Kasumi-1 (cell line): Measurements from ENCODE around the gene MRPS27.
"Not testable (repeated sequence)": the region's sequence is repeated elsewhere in the genome, so short reads cannot be mapped to it uniquely, and the experiment has no call there.

Source experiments
- DNase-seq, 2 experiments: peaks; one replicate each; lab custom pipeline; 2025; lab: John Stamatoyannopoulos, UW

Gene MRPS27

GRCh38 chr5:72202331-72202825, 117.7 kb downstream of the MRPS27 start:
- DNase-seq, result no peak

- no peak for DNase-seq
These were observed 120.4 kb downstream of the MRPS27 start for GRCh38 chr5:72199681-72200080.

GRCh38 chr5:72197393-72197792, 122.6 kb downstream of the MRPS27 start:
- no peak for DNase-seq

GRCh38 chr5:72195581-72195980, 124.5 kb downstream of the MRPS27 start:
- no peak for DNase-seq

GRCh38 chr5:72194846-72195245, 125.2 kb downstream of the MRPS27 start:
- no peak for DNase-seq

- DNase-seq, result no peak
These were observed 128.6 kb downstream of the MRPS27 start for GRCh38 chr5:72191404-72191803.

GRCh38 chr5:72189146-72189545, 130.9 kb downstream of the MRPS27 start:
- DNase-seq, result no peak

- DNase-seq, result no peak
These were observed 131.9 kb downstream of the MRPS27 start for GRCh38 chr5:72188166-72188565.

- DNase-seq, result no peak
These were observed 132.5 kb downstream of the MRPS27 start for GRCh38 chr5:72187388-72188075.

GRCh38 chr5:72185496-72186329, 134.3 kb downstream of the MRPS27 start:
- no peak for DNase-seq

- DNase-seq, result no peak
These were observed 135.6 kb downstream of the MRPS27 start for GRCh38 chr5:72184408-72184807.

- DNase-seq, result no peak
These were observed 136.9 kb downstream of the MRPS27 start for GRCh38 chr5:72183101-72183520.

GRCh38 chr5:72182686-72183085, 137.4 kb downstream of the MRPS27 start:
- no peak for DNase-seq

GRCh38 chr5:72180925-72181324, 139.1 kb downstream of the MRPS27 start:
- DNase-seq, result no peak

- DNase-seq, result no peak
These were observed 140.1 kb downstream of the MRPS27 start for GRCh38 chr5:72179816-72180440.

- no peak for DNase-seq
These were observed 140.8 kb downstream of the MRPS27 start for GRCh38 chr5:72179028-72179815.

GRCh38 chr5:72177538-72177937, 142.5 kb downstream of the MRPS27 start:
- DNase-seq, result no peak

- DNase-seq, result no peak
These were observed 147.3 kb downstream of the MRPS27 start for GRCh38 chr5:72172786-72173185.

- no peak for DNase-seq
These were observed 148.4 kb downstream of the MRPS27 start for GRCh38 chr5:72171667-72172066.

GRCh38 chr5:72171181-72171580, 148.9 kb downstream of the MRPS27 start:
- not testable (repeated sequence) for DNase-seq

- no peak for DNase-seq
These were observed 149.9 kb downstream of the MRPS27 start for GRCh38 chr5:72170101-72170500.
